ENCODE data around the gene CEACAM1.
A peak's percentile ranks its signal among the peaks of the same experiment; 100 is the strongest.
"Not testable (repeated sequence)": the region's sequence is repeated elsewhere in the genome, so short reads cannot be mapped to it uniquely, and the experiment has no call there.

Gene CEACAM1

DNA sequence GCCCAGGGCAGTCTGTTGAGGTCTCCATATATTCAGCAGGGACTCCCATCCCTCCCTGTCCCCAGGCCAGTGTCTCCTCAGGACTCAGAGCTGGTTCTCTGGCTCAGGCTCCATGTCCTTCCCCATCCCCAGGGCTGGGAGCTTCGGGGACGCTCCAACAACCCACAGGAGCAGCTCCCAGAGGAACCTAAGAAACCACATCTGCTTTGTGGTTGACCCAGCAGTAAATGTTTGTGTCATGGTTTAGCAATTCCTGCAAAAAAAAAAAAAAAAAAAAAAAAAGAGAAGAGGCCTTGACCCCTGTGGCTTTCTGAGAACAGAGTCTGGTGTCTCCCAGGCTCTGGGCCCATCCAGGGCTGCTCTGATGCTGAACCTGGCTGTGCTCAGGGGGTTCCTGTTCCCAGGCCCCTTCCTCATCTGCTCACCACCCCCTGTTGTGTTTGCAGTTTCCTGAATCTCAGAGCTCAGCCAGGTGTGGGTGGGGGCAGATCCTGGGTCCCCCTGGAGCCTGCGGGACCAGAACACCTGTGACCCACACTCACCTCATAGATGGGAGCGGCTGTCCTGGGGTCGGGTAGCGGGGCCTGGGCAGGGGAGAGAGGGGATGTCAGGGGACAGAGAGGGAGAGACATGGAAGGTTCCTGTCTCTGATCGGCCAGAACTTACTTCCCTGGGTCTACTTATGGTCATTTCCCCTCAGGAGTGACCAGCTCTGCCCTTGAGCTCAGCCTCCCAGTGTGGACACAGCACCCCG is 25.2 kb upstream of the CEACAM1 start:
- H3K4me2 ChIP-seq, result peak overlapping the region; percentile 73 to 89 (median 83)
- no peaks in the 10 kb centered on the region for H3K36me3 ChIP-seq
- peak in 5 of 11 experiments; percentile 11 to 57 (median 39); a peak in 3 of 22 replicates for TF ChIP-seq Cebpa-rat (IDR thresholded peaks at IDR 0.05)
- H3K27ac ChIP-seq, result peak overlapping the region in 3 of 11 experiments; percentile 20 to 62 (median 52); a peak in 6 of 22 replicates
- H3K9me3 ChIP-seq (replicated peaks in 1 of 11), result peaks cover 33 to 41% (median 37%) of the 10 kb centered on the region in 11 experiments
- peak overlapping the region in 3 of 11 experiments; percentile 6 to 14 (median 10); a peak in 3 of 22 replicates for H3K9ac ChIP-seq
- peaks cover 40 to 50% (median 47%) of the 10 kb centered on the region in 10 experiments for H3K4me1 ChIP-seq
- H4K20me1 ChIP-seq, result peaks cover 10 to 51% (median 40%) of the 10 kb centered on the region in 11 experiments; a peak in 19 of 22 replicates
- H3K27me3 ChIP-seq, result peaks cover 86 to 98% (median 93%) of the 10 kb centered on the region in 11 experiments
- peak overlapping the region in 1 of 10 experiments; percentile 21; a peak in 2 of 20 replicates for H3K4me3 ChIP-seq

DNA sequence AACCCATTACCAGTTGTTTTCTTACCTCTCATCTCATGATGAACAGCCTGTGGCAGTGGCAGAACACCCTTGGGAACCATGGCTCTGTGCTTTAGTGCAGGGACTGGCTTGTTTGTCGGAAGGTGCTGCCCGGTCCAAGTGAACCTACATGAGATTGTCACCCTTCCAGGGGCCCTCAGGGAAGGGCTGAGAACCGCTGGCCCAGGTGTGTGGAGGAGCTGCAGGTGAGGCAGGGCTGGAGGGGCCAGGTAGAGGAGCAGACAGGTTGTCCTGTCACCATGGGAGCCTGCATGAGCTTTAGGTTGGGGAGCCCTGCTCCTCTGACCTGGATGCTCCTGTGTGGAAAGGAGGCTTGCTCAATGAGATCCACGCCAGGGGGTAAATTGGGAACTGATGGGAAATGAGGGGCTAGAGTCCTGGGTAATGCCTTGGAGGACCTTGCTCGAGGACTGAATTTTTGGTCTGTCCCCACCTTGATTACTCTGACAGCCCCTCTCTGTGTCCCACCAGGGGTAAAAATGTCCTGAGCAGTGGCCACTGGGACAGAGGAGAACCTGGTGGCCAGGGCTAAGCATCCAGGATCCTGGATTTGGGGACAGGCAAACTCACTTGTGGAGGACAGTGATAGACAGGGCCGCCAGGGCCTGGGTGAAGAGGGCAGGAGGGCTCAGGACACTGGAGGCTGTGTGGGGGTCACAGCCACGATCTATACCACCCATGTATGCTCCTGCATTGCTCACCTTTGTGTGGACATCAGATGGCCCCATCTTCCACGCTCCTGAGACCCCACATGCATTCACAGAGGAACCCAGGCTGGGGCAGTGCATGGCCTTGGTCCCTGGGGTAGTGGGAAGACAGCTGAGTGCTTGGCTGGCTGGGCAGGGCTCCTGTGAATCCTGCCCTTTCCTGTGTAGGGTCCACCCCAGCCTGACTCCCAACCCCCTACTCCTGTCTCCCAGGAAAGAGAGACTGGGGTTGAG is 24.1 kb upstream of the CEACAM1 start:
- Histone ChIP-seq H3K27ac (peak overlapping the region in 2 of 11 experiments; percentile 24 to 26; a peak in 1 of 22 replicates), H4K20me1 (peaks cover 10 to 50% (median 40%) of the 10 kb centered on the region in 11 experiments; a peak in 19 of 22 replicates), H3K4me1 (peaks cover 40 to 50% (median 47%) of the 10 kb centered on the region in 10 experiments), H3K9me3 (replicated peaks in 1 of 11) (peaks cover 39 to 49% (median 47%) of the 10 kb centered on the region in 11 experiments), H3K9ac (no peak overlapping the region), H3K4me2 (peak overlapping the region; percentile 73 to 89 (median 83)), H3K27me3 (peaks cover 89 to 97% (median 93%) of the 10 kb centered on the region in 11 experiments), H3K36me3 (no peaks in the 10 kb centered on the region), H3K4me3 (0 out of 20 replicates have a peak overlapping the region, but pooled peaks of 1 of the 10 experiments have one; percentile 21)
- TF ChIP-seq Cebpa-rat (IDR thresholded peaks at IDR 0.05), result no peak

DNA sequence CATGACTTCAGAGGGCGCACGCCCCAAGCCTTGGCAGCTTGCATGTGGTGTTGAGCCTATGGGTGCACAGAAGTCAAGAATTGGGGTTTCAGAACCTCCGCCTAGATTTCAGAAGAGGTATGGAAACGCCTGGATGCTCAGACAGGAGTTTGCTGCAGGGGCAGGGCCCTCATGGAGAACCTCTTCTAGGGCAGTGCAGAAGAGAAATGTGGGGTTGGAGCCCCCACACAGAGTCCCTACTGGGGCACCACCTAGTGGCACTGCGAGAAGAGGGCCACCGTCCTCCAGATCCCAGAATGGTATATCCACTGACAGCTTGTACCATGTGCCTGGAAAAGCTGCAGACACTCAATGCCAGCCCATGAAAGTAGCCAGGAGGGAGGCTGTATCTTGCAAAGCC is 22.2 kb upstream of the CEACAM1 start:
- not testable (repeated sequence) for H3K4me2 ChIP-seq, H3K36me3 ChIP-seq, H3K27ac ChIP-seq, H3K9ac ChIP-seq
- H4K20me1 ChIP-seq, result peaks cover 10 to 42% (median 34%) of the 10 kb centered on the region in 11 experiments; a peak in 19 of 22 replicates
- peaks cover 29 to 36% (median 34%) of the 10 kb centered on the region in 10 experiments for H3K4me1 ChIP-seq
- H3K27me3 ChIP-seq, result peaks cover 76 to 93% (median 89%) of the 10 kb centered on the region in 11 experiments
- H3K4me3 ChIP-seq, result 0 out of 20 replicates have a peak overlapping the region, but pooled peaks of 1 of the 10 experiments have one; percentile 13
- peaks cover 39 to 49% (median 47%) of the 10 kb centered on the region in 11 experiments for H3K9me3 ChIP-seq (replicated peaks in 1 of 11)

DNA sequence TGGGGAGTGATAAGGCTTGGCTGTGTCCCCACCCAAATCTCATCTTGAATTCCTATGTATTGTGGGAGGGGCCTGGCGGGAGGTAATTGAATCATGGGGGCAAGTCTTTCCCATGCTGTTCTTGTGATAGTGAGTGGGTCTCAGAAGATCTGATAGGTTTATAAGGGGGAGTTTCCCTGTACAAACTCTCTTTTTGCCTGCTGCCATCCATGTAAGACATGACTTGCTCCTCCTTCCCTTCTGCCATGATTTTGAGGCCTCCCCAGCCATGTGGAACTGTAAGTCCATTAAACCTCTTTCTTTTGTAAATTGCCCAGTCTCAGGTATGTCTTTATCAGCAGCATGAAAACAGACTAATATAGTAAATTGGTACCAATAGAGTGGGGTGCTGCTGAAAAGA is 20.8 kb upstream of the CEACAM1 start:
- Histone ChIP-seq H3K27me3 (peaks cover 62 to 91% (median 78%) of the 10 kb centered on the region in 11 experiments), H4K20me1 (peaks cover 5 to 28% (median 20%) of the 10 kb centered on the region in 11 experiments; a peak in 18 of 22 replicates), H3K4me1 (peaks cover 15 to 22% (median 19%) of the 10 kb centered on the region in 10 experiments), H3K9me3 (replicated peaks in 1 of 11) (peaks cover 39 to 52% (median 47%) of the 10 kb centered on the region in 11 experiments)
- H3K36me3 ChIP-seq, H3K4me2 ChIP-seq, H3K4me3 ChIP-seq, H3K9ac ChIP-seq, H3K27ac ChIP-seq: not testable (repeated sequence)

DNA sequence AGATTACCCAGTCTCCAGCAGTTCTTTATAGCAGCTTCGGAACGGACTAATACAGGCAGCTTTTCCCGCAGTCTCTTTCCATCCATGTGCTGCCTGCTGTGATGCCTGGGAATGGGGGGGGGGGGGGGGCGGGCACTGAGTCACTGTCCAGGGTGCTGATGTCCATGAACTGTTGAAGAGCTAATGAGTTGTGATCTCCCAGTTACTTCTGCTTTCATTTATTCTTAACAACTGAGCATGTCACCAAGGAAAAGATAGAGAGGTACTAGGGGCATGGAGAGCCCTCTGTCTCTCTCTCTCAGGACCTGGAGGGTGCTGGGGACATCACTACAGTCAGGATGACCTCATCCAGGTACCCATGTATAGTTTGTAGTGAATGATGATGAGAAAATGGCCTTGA is 20.3 kb upstream of the CEACAM1 start:
- Histone ChIP-seq H3K4me2 (no peak overlapping the region), H3K27ac (no peak overlapping the region), H3K36me3 (no peaks in the 10 kb centered on the region), H3K9me3 (replicated peaks in 1 of 11) (peaks cover 39 to 52% (median 47%) of the 10 kb centered on the region in 11 experiments), H3K9ac (no peak overlapping the region), H4K20me1 (peaks cover 5 to 22% (median 15%) of the 10 kb centered on the region in 11 experiments; a peak in 18 of 22 replicates), H3K27me3 (peaks cover 57 to 92% (median 73%) of the 10 kb centered on the region in 11 experiments), H3K4me3 (no peak overlapping the region), H3K4me1 (peaks cover 10 to 17% (median 14%) of the 10 kb centered on the region in 10 experiments)
- TF ChIP-seq Cebpa-rat (IDR thresholded peaks at IDR 0.05), result no peak

DNA sequence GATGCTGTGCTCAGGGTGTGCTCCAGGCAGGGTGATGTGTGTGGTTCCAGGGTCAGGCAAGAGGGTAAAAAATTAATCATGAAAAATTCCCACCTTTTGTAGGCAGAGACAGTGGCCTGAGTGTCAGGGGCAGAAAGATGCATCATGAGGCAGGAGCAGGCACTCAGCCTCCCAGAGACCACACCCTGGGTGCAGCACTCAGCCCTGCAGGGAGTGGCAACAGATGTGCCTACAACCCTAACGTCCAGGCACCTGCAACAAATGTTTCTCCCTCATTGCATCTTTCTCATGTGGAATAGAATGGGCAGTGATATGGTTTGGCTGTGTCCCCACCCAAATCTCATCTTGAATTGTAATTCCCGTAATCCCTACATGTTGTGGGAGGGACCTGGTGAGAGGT is 19.6 kb upstream of the CEACAM1 start:
- no peak overlapping the region for H3K9ac ChIP-seq
- peaks cover 55 to 97% (median 70%) of the 10 kb centered on the region in 11 experiments for H3K27me3 ChIP-seq
- no peaks in the 10 kb centered on the region for H3K36me3 ChIP-seq
- no peak overlapping the region for H3K27ac ChIP-seq
- H4K20me1 ChIP-seq, result peaks cover 2 to 18% (median 10%) of the 10 kb centered on the region in 11 experiments; a peak in 17 of 22 replicates
- peaks cover 4 to 10% (median 8%) of the 10 kb centered on the region in 10 experiments for H3K4me1 ChIP-seq
- no peak for TF ChIP-seq Cebpa-rat (IDR thresholded peaks at IDR 0.05)
- no peak overlapping the region for H3K4me3 ChIP-seq
- H3K9me3 ChIP-seq (replicated peaks in 1 of 11), result peaks cover 39 to 52% (median 47%) of the 10 kb centered on the region in 11 experiments
- H3K4me2 ChIP-seq, result no peak overlapping the region

DNA sequence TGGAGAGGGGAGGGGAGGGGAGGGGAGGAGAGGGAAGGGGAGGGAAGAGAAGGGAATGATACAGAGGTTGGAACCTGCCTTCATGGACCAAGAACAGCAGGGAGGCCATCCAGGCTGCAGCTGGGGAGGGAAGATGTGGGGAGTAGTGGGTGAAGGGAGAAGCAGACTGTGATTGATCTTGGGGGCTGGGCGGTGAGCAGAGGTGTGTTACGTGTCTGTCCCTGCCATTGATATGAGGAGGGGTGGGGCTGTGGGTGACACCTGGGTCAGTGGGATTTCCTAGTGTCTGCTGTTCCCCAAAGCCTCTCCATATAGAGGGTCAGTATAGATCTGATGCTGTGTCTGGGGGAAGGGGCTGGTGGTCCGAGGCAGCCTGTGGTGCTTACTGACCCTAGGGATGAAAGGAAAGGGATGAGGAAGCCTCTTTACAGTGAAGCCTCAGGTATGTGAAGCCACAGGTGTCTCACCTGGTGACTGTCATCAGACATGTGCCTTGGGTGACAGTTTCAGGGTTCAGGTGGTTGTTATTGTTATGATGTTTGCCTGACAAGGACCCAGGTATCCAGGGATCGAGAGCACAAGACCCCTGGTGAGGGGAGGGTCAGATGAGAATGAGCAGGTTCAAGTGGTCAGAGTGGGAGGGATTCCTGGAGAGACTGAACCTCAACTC is 18.7 kb upstream of the CEACAM1 start:
- no peak overlapping the region for H3K27ac ChIP-seq
- no peak overlapping the region for H3K4me3 ChIP-seq
- peaks cover 39 to 52% (median 45%) of the 10 kb centered on the region in 11 experiments for H3K9me3 ChIP-seq (replicated peaks in 1 of 11)
- no peaks in the 10 kb centered on the region for H3K36me3 ChIP-seq
- peaks cover 46 to 93% (median 60%) of the 10 kb centered on the region in 11 experiments for H3K27me3 ChIP-seq
- H3K9ac ChIP-seq, result no peak overlapping the region
- no peak overlapping the region for H3K4me2 ChIP-seq
- no peak for TF ChIP-seq Cebpa-rat (IDR thresholded peaks at IDR 0.05)
- peaks cover 0 to 11% (median under 1%) of the 10 kb centered on the region in 11 experiments; a peak in 9 of 22 replicates for H4K20me1 ChIP-seq
- H3K4me1 ChIP-seq, result peaks cover 0 to 2% (median under 1%) of the 10 kb centered on the region in 10 experiments; a peak in 8 of 20 replicates

DNA sequence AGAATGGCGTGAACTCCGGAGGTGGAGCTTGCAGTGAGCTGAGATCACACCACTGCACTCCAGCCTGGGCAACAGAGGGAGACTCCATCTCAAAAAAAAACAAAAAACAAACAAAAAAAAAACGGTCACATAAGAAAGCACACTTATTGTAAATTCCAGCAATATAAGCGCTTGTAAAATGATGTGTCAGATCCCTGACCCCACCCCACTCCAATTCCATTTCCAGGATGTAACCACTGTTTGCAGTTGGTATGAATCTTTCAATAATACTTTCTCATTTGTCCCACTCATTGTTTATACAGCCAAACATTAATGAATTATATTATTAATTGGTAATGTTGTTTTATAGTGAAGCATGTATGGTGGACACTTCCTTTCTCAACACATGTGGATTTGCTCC is 15.9 kb upstream of the CEACAM1 start:
- no peak overlapping the region for H3K27ac ChIP-seq
- H3K9me3 ChIP-seq (replicated peaks in 1 of 11), result peaks cover 12 to 24% (median 16%) of the 10 kb centered on the region in 11 experiments
- H3K4me2 ChIP-seq, result no peak overlapping the region
- TF ChIP-seq Cebpa-rat (IDR thresholded peaks at IDR 0.05), result no peak
- H3K9ac ChIP-seq, result no peak overlapping the region
- H3K4me1 ChIP-seq, result peaks cover 9 to 26% (median 17%) of the 10 kb centered on the region in 10 experiments
- no peaks in the 10 kb centered on the region for H3K36me3 ChIP-seq
- no peak overlapping the region for H3K4me3 ChIP-seq
- H4K20me1 ChIP-seq, result peaks cover 0 to 20% (median 0%) of the 10 kb centered on the region in 11 experiments; a peak in 5 of 22 replicates
- H3K27me3 ChIP-seq, result peaks cover 18 to 80% (median 32%) of the 10 kb centered on the region in 11 experiments

All from BLaER1 treated with 17β-estradiol and CSF1 and Interleukin-3, amounts not matched to agents 10 nM and 100 nM (cell line).